Skin epidermis (tissue), 12 donors: Measurements from ENCODE around the gene OAS1.

Experiments used
- H3K27ac ChIP-seq, 21 experiments: fragments of 200-600 bp; sonication (generic) in 11 of 21; one replicate each; pipeline ENCODE4 v1.5.0; 2020; ENCODE audit warnings: mild to moderate bottlenecking in 3 of 21, inconsistent platforms in 2 of 21, moderate library complexity in 2 of 21
- H3K4me3 ChIP-seq, 7 experiments: fragments of 200-600 bp; sonication (generic) in 2 of 7; one replicate each; pipeline ENCODE4 v1.5.0; 2020; ENCODE audit warnings: inconsistent platforms in 2 of 7, mild to moderate bottlenecking in 2 of 7, moderate library complexity in 1 of 7

Gene OAS1

GRCh38 chr12:112906712-112907414 is at the start of gene OAS1:
Gene OAS1, plus strand, starts transcription at chr12:112906962. Its CDS starts 78 bp downstream, at chr12:112907040.
- H3K27ac ChIP-seq: peak within 1 kb of the TSS in 20 of 21 experiments; percentile 45 to 94 (median 76)
- peak within 1 kb of the TSS; percentile 33 to 51 (median 44) for H3K4me3 ChIP-seq

- H3K4me3 ChIP-seq: no peak overlapping the region
Observed at GRCh38 chr12:112859291-112859690, 47.5 kb upstream of the OAS1 start.

GRCh38 chr12:112860181-112860580 is 46.6 kb upstream of the OAS1 start:
- H3K27ac ChIP-seq: no peak overlapping the region
- H3K4me3 ChIP-seq: no peak overlapping the region

More at GRCh38 chr12:112859291-112859690, 47.5 kb upstream of the OAS1 start:
- no peak overlapping the region for H3K27ac ChIP-seq

GRCh38 chr12:112861284-112861683 is 45.5 kb upstream of the OAS1 start:
- H3K27ac ChIP-seq: no peak overlapping the region
- no peak overlapping the region for H3K4me3 ChIP-seq

GRCh38 chr12:112862636-112863290 is 44.0 kb upstream of the OAS1 start:
- Histone ChIP-seq H3K4me3 (no peak overlapping the region), H3K27ac (no peak overlapping the region)

GRCh38 chr12:112868459-112869041 is 38.2 kb upstream of the OAS1 start:
- no peak overlapping the region for H3K4me3 ChIP-seq
- no peak overlapping the region for H3K27ac ChIP-seq

- Histone ChIP-seq H3K27ac (no peak overlapping the region), H3K4me3 (no peak overlapping the region)
Observed at GRCh38 chr12:112869091-112869490, 37.7 kb upstream of the OAS1 start.

GRCh38 chr12:112869778-112870177 is 37.0 kb upstream of the OAS1 start:
- Histone ChIP-seq H3K27ac (no peak overlapping the region), H3K4me3 (no peak overlapping the region)

GRCh38 chr12:112870267-112870980 is 36.3 kb upstream of the OAS1 start:
- no peak overlapping the region for H3K4me3 ChIP-seq
- H3K27ac ChIP-seq: no peak overlapping the region

- Histone ChIP-seq H3K4me3 (no peak overlapping the region), H3K27ac (no peak overlapping the region)
Observed at GRCh38 chr12:112875608-112876007, 31.2 kb upstream of the OAS1 start.

- Histone ChIP-seq H3K4me3 (no peak overlapping the region), H3K27ac (no peak overlapping the region)
Observed at GRCh38 chr12:112876506-112876905, 30.3 kb upstream of the OAS1 start.

GRCh38 chr12:112877006-112877405 is 29.8 kb upstream of the OAS1 start:
- Histone ChIP-seq H3K4me3 (no peak overlapping the region), H3K27ac (no peak overlapping the region)

- no peak overlapping the region for H3K27ac ChIP-seq
- no peak overlapping the region for H3K4me3 ChIP-seq
Observed at GRCh38 chr12:112878488-112878887, 28.3 kb upstream of the OAS1 start.

- Histone ChIP-seq H3K4me3 (no peak overlapping the region), H3K27ac (no peak overlapping the region)
Observed at GRCh38 chr12:112879191-112879705, 27.5 kb upstream of the OAS1 start.

GRCh38 chr12:112881602-112882001 is 25.2 kb upstream of the OAS1 start:
- H3K27ac ChIP-seq: no peak overlapping the region

GRCh38 chr12:112885236-112885635 is 21.5 kb upstream of the OAS1 start:
- no peak overlapping the region for H3K4me3 ChIP-seq

More at GRCh38 chr12:112881602-112882001, 25.2 kb upstream of the OAS1 start:
- no peak overlapping the region for H3K4me3 ChIP-seq

GRCh38 chr12:112887550-112887949 is 19.2 kb upstream of the OAS1 start:
- no peak overlapping the region for H3K27ac ChIP-seq
- H3K4me3 ChIP-seq: no peak overlapping the region

More at GRCh38 chr12:112885236-112885635, 21.5 kb upstream of the OAS1 start:
- no peak overlapping the region for H3K27ac ChIP-seq

- Histone ChIP-seq H3K4me3 (no peak overlapping the region), H3K27ac (no peak overlapping the region)
Observed at GRCh38 chr12:112891093-112892024, 15.4 kb upstream of the OAS1 start.

GRCh38 chr12:112892856-112893255 is 13.9 kb upstream of the OAS1 start:
- no peak overlapping the region for H3K4me3 ChIP-seq
- H3K27ac ChIP-seq: no peak overlapping the region
